Measurements from ENCODE around the gene ZRANB1.

ZRANB1 gene

DNA sequence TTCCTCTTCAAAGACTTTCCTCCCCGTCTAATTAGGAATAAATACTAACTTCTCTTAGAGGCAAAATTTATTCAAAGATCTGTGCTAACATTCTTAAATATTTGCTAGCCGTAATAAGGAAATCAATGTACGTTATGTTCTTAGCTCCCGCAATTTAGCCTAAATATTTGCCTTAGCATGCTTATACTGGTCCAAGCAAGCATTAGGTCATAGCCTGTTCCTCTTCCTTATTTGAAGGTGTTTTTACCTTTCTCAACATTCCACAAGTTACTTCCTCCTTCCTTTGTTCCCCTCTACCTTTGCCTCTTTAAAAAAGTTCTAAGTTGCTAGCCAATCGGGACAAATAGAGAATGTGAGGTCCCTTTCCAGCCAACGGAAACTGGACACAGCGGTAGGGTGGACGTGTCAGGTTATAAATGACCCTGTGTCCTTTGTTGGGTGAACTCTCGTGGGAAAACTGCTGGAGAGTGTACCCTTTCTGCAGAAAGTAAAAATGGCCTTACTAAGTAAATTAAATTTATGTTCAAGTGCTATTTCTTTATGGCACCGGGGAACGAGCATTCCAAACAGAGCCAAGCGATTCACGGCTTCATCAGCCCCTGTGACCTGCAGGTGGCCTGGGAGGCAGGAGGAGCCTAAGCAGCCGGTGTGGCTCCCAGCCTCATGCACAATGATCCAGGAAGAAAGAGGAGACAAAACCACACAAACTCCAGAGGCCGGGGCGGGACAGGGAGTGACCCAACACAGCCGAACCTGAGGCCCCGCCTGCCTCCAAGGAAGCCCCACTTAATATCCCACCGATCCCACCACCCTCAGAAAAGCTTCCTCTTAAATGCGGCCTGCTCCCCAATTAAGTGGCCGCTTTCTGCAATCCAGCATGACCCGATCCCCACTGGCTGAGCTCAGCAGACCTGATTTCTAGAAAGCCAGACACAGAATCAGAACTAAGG lies 67.0 kb downstream of the ZRANB1 start:
- DNase-seq: no peak

GRCh38 chr10:125009661-125010161 lies 67.8 kb downstream of the ZRANB1 start:
- DNase-seq: no peak

DNA sequence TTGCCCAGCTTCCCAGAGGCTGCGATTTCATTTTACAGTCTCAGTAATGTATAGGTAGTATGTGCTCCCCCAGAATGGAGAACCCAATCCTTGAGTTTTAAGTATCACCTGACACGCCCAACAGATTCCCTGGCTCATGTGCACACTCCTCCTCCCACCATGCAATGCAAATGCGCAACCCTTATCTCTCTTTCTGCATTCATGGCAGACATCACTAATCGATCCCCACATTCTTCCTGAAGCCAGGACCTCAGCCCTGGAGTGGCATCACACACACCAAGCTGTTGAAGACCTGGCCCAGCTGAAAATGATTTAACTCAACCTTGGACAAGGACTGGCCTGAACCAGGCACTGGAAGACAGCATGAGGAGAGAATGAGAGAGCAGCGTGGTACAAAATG lies 68.4 kb downstream of the ZRANB1 start:
- DNase-seq: no peak

DNA sequence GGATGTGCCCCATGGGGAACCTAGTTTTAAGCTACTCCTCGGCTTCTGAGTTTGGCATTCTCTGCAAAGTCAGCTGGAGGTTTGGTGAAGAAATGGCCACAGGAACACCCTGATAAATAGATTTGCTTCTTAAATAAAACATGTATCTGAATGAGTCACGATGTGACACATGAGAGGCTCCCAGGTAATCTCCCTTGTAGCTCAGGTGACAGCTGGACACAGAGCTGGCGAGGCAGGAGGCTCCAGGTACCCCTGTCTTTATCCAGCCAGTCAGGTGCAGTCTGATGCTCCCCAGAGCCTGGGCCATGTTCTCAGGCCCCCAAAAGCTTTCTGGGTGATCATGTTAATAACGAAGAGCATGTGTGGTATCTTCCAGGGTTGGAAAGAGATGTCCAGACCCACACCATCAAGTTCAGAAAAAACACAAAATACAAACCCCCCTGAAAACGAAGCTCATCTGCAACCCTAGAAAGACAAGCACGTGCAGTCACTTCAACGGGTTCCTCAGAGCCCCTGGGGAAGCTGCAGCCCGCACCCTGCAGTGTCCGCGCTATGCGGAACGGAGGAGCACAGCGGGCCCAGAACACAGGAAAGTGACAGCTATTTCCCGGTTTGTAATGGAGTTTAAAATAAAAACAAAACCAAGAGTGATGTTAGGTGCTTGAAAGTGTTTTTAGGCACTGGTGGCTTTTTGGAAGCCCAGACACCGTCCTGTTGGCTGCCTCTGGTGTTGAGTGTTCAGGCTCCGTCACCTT lies 69.4 kb downstream of the ZRANB1 start:
- DNase-seq: no peak

DNA sequence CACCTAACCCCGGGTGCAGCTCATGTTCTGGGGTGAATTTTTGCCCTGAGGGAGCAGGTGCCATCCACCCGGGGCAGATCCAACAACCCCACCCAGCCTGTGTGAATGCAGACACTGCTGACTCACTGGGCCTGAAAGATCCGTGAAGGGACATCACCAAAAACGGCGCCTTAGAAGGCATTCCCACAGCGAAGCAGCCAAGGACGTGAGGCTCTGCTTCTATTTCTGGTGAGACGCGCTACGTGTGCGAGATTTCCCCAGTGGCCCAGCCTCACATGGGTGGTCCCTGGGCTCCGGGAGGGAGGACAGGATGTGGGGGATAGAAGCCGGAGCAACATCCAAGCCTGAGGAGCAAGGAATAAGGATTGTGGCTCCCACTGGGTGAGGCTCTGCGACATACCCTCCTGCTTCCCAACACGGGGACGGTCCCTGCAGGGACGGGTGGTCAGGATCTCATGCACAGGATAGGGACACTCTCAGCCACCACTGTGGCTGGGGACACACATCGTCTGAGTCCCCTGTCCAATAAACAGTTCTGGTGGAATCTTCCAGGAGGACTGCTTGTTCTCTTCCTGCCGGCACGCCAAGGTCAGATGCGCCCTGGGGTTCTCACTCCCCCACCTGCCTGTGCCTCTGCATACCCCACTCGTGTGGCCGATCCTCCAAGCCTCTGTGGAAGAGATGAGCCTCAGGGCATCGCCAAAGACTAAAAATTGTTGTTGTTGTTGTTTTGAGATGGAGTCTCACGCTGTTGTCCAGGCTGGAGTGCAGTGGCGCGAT lies 70.2 kb downstream of the ZRANB1 start:
- DNase-seq: no peak

GRCh38 chr10:125012851-125013528 lies 71.1 kb downstream of the ZRANB1 start:
- no peak for DNase-seq

DNA sequence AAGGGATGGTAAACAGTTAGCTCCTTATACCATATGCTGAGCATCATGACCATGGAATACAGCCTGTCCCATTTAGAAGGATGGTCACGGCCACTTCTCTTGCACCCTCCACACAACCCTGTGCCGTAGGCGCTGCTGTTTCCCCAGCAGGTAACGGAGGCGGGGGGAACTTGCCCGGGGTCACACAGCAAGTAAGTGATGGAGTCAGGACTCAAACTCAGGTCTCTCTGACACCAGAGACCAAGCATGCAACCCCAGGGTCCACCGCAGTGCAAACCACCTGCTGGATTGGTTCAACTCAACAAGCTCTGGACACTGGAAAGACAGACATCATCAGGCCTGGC lies 71.6 kb downstream of the ZRANB1 start:
- no peak for DNase-seq

DNA sequence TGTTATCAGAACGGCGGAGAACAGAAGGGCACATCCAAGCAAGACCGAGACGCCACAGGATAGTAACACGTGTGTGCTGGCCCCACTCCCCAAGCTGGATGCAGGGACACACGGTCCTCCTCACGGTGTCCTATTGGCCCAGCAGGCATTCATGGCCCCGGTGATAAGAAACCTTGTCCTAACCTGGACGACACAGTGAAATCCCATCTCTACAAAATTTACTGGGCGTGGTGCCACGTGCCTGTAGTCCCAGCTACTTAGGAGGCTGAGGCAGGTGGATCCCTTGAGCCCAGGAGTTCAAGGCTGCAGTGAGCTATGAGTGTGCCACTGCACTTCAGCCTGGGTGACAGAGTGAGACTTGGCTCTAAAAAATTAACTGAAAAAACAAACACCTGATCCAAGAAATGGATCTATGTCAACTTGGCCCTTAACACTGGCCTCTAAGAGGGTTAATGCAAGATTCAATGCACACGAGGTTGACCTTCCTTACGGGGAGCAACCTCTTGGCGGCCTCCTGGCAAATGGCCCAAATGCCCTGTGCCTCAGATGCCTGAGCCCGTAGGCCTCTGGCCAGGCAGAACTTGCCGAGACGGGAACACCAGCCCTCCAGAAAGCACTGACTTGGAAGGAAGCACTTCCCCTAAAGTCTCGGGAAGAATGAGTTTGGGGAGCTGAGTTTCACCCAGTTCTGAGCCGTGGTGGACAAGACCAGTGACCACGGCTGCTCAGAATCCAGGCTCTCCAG lies 72.3 kb downstream of the ZRANB1 start:
- DNase-seq: no peak

DNA sequence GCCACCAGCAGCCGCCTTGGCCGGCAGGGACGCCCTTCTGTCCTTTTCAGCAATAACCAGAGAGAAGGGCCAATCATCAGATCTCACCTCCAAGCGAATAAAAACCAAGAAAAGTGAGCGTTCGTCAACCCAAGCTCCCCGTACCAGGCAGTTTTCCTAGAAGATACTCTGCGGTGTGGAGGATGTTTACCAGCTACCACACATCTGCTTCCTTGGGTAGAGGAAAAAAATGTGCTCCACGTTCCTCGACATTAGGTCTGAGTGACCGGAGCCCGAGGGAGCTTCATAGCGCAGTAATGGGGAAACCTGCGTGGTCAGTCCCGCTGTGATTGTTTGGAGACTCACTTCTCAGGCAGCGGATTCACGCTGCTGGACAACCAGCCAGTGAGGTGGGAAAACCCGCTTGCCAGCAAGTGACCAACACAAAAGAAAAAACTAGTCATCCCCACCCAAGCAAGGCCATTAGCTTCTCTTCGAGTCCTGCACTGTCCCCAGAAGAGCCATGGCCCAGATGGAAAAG lies 73.0 kb downstream of the ZRANB1 start:
- no peak for DNase-seq

- DNase-seq: peak; percentile 21
Observed at GRCh38 chr10:125015356-125015944, 73.5 kb downstream of the ZRANB1 start.

DNA sequence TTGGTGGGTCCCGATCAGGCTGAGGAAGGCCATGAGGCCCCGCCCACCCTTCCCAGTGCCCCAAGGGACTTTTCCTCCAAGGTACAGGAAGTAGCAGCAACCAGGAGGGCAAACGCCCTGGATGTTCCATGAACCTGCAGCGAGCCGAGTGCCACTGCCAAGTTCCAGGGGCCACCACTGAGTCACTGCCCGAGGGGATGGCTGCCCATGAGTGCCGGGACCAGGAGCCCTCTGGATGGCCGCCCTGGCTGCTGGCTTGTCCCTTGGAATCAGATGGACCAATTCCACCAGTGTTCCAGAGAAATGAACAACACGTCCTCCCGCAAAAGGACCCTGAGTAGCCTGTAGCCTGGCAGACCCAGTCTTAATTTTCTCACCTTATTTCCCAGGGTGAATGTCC lies 74.2 kb downstream of the ZRANB1 start:
- no peak for DNase-seq

DNA sequence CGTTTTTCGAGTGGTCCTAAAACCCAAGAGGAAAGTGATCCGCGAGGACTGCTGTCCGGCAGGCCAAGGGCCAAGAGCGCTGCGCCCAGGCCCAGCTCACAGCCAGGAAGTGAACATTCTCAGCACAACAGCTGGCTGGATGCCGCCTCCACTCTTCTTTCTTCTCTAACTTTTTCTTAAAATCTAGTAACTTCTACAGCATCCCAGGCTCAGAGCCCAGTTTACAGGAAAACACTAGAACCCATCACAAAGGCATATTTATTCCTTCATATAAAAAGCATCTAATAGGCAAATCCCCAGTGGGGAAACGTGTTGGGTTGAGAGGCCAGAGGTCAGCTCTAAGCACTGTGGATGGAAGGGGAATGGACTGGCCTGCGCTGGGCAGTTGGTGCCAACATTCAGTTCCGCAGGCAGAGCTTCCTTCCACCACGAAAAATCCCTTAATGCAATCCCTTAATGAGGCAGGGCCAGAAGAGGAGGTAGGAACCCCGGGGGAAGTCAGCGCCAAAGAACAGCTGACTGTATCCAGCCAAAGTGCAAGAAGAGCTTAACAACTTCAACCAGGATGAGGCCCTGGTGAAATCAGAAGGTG lies 74.8 kb downstream of the ZRANB1 start:
- DNase-seq: no peak

GRCh38 chr10:125017547-125018298 lies 75.8 kb downstream of the ZRANB1 start:
- no peak for DNase-seq

GRCh38 chr10:125018576-125019143 lies 76.7 kb downstream of the ZRANB1 start:
- DNase-seq: no peak

GRCh38 chr10:125020386-125020785 lies 78.5 kb downstream of the ZRANB1 start:
- DNase-seq: no peak

GRCh38 chr10:125020871-125021270 lies 78.9 kb downstream of the ZRANB1 start:
- no peak for DNase-seq

DNA sequence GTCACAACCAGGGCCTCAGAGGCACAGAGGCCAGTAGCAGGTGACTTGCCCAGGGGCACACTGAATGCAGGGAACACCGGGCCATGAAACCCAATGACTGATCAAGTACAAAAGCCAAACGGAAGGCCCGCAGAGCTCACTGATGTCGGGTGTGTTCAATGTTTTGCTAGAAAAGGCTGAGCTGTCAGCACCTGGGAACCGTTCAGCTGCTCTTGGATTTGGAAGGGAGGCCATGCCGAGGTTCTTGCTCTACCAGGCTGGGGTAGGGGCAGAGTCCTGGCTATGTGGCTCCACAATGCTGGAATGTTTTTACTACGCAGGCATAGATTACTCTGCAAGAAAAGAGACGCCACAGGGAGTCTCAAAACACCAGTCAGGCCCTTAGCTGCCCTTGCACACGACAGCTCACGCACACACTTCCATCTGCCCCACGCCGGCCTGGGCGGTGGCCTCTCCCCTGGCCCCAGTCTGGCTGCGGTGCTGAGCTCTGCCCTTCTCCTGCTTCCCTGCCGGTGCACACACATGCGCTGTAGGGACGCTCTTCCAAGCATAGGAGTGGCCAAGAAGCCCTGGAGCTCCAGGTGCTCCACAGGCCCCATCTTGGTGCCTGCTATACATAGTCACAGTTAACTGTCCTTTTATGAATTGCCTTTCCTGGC lies 79.9 kb downstream of the ZRANB1 start:
- no peak for DNase-seq

DNA sequence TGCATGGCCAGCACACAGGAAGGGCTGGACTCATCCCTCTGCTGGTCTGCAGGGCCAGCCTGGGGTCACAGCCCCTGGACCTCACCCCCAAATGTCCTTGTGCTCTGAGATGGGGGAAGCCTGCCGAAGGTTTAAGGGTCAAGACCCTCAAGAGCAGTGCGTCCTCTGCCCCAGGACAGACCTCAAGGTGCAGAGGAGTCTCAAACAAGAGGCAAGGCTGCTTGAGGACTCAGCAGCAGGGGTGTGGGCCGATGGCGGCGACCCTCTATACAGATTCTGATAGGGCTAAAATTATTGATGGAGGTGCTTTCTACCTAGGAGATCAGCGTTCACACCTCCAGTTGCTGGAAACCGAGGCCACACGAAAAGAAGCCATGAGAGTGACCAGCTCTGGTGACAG lies 80.7 kb downstream of the ZRANB1 start:
- no peak for DNase-seq

- DNase-seq: no peak
Observed at GRCh38 chr10:125023255-125023654, 81.3 kb downstream of the ZRANB1 start.
